ENCODE measurements around the gene SPANXC.

- TF ChIP-seq, protein P1, sequence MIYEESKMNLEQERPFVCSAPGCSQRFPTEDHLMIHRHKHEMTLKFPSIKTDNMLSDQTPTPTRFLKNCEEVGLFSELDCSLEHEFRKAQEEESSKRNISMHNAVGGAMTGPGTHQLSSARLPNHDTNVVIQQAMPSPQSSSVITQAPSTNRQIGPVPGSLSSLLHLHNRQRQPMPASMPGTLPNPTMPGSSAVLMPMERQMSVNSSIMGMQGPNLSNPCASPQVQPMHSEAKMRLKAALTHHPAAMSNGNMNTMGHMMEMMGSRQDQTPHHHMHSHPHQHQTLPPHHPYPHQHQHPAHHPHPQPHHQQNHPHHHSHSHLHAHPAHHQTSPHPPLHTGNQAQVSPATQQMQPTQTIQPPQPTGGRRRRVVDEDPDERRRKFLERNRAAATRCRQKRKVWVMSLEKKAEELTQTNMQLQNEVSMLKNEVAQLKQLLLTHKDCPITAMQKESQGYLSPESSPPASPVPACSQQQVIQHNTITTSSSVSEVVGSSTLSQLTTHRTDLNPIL (CRISPR knock-in tag; IDR thresholded peaks at IDR 0.05; ENCODE audit: low read depth): no peak; the same call in 1 of the 2 replicates
- TF ChIP-seq ZC3H10 (CRISPR knock-in tag; IDR thresholded peaks at IDR 0.05): no peak
- TF ChIP-seq PATZ1 (CRISPR knock-in tag; IDR thresholded peaks at IDR 0.05; ENCODE audit: borderline replicate concordance): no peak
- no peak for TF ChIP-seq ZFP30 (CRISPR knock-in tag; IDR thresholded peaks at IDR 0.05)
- no peak for TF ChIP-seq ESRRG (CRISPR knock-in tag; IDR thresholded peaks at IDR 0.05)
- TF ChIP-seq TCF4 (CRISPR knock-in tag; IDR thresholded peaks at IDR 0.05; ENCODE audit: borderline replicate concordance): no peak
- TF ChIP-seq, protein P2, sequence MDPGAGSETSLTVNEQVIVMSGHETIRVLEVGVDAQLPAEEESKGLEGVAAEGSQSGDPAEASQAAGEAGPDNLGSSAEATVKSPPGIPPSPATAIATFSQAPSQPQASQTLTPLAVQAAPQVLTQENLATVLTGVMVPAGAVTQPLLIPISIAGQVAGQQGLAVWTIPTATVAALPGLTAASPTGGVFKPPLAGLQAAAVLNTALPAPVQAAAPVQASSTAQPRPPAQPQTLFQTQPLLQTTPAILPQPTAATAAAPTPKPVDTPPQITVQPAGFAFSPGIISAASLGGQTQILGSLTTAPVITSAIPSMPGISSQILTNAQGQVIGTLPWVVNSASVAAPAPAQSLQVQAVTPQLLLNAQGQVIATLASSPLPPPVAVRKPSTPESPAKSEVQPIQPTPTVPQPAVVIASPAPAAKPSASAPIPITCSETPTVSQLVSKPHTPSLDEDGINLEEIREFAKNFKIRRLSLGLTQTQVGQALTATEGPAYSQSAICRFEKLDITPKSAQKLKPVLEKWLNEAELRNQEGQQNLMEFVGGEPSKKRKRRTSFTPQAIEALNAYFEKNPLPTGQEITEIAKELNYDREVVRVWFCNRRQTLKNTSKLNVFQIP (CRISPR knock-in tag; IDR thresholded peaks at IDR 0.05; ENCODE audit: borderline replicate concordance, low read depth): no peak
- no peak for TF ChIP-seq GLIS3 (CRISPR knock-in tag; IDR thresholded peaks at IDR 0.05)
- TF ChIP-seq ZNF8 (CRISPR knock-in tag; IDR thresholded peaks at IDR 0.05): no peak
Measured at GRCh38 chrX:141220342-141221008, 21.8 kb downstream of the SPANXC start.
